ENCODE data around the gene MAML2.
A peak's percentile ranks its signal among the peaks of the same experiment; 100 is the strongest.
"Not testable (repeated sequence)": the region's sequence is repeated elsewhere in the genome, so short reads cannot be mapped to it uniquely, and the experiment has no call there.

MAML2 gene

DNA sequence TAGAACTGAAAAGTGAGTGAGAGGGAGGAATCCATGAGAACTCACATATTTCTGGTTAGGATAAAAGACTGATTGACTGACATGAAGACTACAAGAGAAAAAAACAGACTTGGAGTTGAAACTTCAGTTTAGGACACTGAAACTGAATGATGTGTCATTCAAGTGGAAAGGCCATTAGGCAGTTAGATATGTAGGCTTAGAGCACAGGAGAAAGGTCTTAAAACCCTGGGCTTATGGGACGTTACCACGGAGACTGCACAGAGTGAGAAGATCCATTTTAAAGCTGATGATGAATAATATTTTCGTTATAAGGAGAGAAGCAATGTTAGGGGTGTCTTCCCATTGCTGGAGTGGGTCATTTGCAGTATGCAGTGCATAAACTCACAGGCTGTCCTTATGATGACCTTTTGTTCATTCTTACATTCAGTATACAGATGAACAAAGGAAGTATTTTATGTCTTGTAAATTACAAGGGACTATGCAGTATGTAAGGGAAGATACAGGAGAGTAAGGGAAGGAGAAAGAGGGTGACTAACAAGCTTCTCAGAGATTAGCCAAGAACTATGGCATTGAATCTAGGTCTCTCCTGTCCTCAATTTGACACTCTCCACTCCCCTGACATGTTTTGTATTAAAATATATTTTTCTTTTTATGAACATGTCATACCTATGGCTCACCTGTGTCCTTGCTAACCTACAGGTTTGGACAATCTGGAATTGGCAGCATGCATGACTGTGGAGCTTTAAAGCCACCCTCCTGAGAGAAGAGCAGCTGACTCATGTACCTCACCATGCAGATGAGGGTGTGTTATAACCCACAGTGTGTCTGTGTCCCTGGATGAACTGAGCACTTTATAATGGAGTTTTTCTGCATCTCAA lies 63.7 kb downstream of the MAML2 start:
- 77 to 93% methylated on average over 2 to 3 of the region's 3 CpGs for WGBS, 2 experiments (ENCODE audit: insufficient coverage in 2 of 2)
- H3K27ac ChIP-seq (ENCODE audit: low read depth, low read length, severe bottlenecking): peak overlapping the region; percentile 13
- H3K4me1 ChIP-seq (ENCODE audit: control insufficient read depth, insufficient read depth, low read length, poor library complexity, severe bottlenecking): peaks cover 44% of the 10 kb centered on the region
- no peak overlapping the region for H3K4me3 ChIP-seq (ENCODE audit: extremely low read depth, insufficient read depth, low read length, poor library complexity, severe bottlenecking)
- H3K36me3 ChIP-seq (ENCODE audit: control insufficient read depth, insufficient read depth, low read length): peaks cover 6% of the 10 kb centered on the region
- no peaks in the 10 kb centered on the region for H3K9me3 ChIP-seq (ENCODE audit: control insufficient read depth, low read length)

- no peak overlapping the region for H3K4me3 ChIP-seq (ENCODE audit: extremely low read depth, insufficient read depth, low read length, poor library complexity, severe bottlenecking)
- H3K4me1 ChIP-seq (ENCODE audit: control insufficient read depth, insufficient read depth, low read length, poor library complexity, severe bottlenecking): peaks cover 44% of the 10 kb centered on the region
- peak overlapping the region; percentile 13 for H3K27ac ChIP-seq (ENCODE audit: low read depth, low read length, severe bottlenecking)
- H3K9me3 ChIP-seq (ENCODE audit: control insufficient read depth, low read length): no peaks in the 10 kb centered on the region
- H3K36me3 ChIP-seq (ENCODE audit: control insufficient read depth, insufficient read depth, low read length): peaks cover 6% of the 10 kb centered on the region
- 91 to 96% methylated on average over 3 to 4 of the region's 6 CpGs for WGBS, 2 experiments (ENCODE audit: insufficient coverage in 2 of 2)
These were observed 64.7 kb downstream of the MAML2 start for GRCh38 chr11:96278039-96278897.

- Histone ChIP-seq H3K4me1 (ENCODE audit: control insufficient read depth, insufficient read depth, low read length, poor library complexity, severe bottlenecking) (peaks cover 44% of the 10 kb centered on the region), H3K27ac (ENCODE audit: low read depth, low read length, severe bottlenecking) (no peak overlapping the region), H3K4me3 (ENCODE audit: extremely low read depth, insufficient read depth, low read length, poor library complexity, severe bottlenecking) (no peak overlapping the region), H3K36me3 (ENCODE audit: control insufficient read depth, insufficient read depth, low read length) (peaks cover 6% of the 10 kb centered on the region), H3K9me3 (ENCODE audit: control insufficient read depth, low read length) (no peaks in the 10 kb centered on the region)
These were observed 65.3 kb downstream of the MAML2 start for GRCh38 chr11:96277696-96278038.

GRCh38 chr11:96276836-96277235 lies 66.2 kb downstream of the MAML2 start:
- peak overlapping the region; percentile 85 for H3K27ac ChIP-seq (ENCODE audit: low read depth, low read length, severe bottlenecking)
- peaks cover 44% of the 10 kb centered on the region for H3K4me1 ChIP-seq (ENCODE audit: control insufficient read depth, insufficient read depth, low read length, poor library complexity, severe bottlenecking)
- H3K4me3 ChIP-seq (ENCODE audit: extremely low read depth, insufficient read depth, low read length, poor library complexity, severe bottlenecking): no peak overlapping the region
- WGBS, 2 experiments (ENCODE audit: insufficient coverage in 2 of 2): 60 to 100% methylated on average over 1 to 2 of the region's 5 CpGs
- peaks cover 13% of the 10 kb centered on the region for H3K36me3 ChIP-seq (ENCODE audit: control insufficient read depth, insufficient read depth, low read length)
- no peaks in the 10 kb centered on the region for H3K9me3 ChIP-seq (ENCODE audit: control insufficient read depth, low read length)

DNA sequence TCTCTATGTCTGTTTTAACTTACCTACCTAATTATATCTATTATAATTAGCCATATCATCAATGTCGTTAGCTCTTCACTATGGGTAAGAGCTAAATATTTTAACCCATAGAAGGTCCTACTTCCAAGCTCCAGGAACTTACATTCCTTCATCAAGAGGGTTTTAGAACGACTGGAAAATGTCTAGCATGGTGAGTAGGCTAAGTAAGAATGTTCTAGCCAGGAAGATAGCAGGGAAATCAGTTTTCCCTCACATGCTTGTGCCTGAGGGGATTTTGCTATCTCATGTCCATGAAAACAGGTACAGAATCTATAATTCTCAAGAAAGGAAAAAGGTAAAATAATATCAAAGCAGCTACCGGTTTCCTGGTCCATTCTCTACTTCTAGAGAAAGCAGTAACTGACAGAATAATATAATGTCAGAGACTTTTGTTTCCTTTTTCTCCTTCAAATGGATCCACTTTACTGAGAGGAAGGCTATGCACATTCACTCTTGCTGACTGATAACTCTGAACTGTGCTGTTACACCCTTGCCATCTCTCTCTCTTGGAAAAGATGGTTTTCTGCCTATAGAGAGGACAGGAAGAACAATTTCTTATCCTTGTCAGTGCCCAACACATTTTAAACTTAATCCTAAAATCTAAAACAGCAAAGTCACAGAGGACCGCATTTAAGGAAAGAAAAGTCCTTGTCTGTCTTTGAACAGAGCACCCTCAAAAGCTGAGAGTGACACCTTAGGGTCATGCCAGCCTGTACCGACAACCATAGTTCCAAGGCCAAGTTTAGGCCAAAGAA lies 67.0 kb downstream of the MAML2 start:
- H3K4me3 ChIP-seq (ENCODE audit: extremely low read depth, insufficient read depth, low read length, poor library complexity, severe bottlenecking): no peak overlapping the region
- peaks cover 14% of the 10 kb centered on the region for H3K36me3 ChIP-seq (ENCODE audit: control insufficient read depth, insufficient read depth, low read length)
- no peaks in the 10 kb centered on the region for H3K9me3 ChIP-seq (ENCODE audit: control insufficient read depth, low read length)
- peaks cover 44% of the 10 kb centered on the region for H3K4me1 ChIP-seq (ENCODE audit: control insufficient read depth, insufficient read depth, low read length, poor library complexity, severe bottlenecking)
- 76 to 92% methylated on average over 3 of the region's 5 CpGs for WGBS, 2 experiments (ENCODE audit: insufficient coverage in 2 of 2)
- H3K27ac ChIP-seq (ENCODE audit: low read depth, low read length, severe bottlenecking): peak overlapping the region; percentile 85

DNA sequence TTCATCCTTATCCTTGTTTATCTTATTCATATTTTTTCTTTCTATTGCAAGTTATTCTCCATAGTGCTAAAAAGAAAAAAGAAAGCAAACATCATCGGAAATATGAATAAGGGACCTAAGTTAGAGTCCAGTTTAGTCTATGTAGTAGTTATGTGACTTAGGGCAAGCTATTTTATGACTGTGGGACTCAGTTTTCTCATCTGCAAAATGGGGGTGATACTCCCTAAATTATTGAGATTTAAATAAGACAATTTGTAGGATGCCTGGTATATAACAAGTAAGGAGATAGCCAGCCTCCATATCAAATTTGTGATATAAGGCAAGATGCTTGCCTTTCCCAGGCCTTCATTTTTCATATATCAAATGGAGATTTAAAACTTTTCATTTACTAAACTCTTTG lies 69.5 kb downstream of the MAML2 start:
- H3K27ac ChIP-seq (ENCODE audit: low read depth, low read length, severe bottlenecking): no peak overlapping the region
- 100% methylated on average over 1 of the region's 1 CpG for WGBS, 2 experiments (ENCODE audit: insufficient coverage in 2 of 2)
- H3K4me3 ChIP-seq (ENCODE audit: extremely low read depth, insufficient read depth, low read length, poor library complexity, severe bottlenecking): no peak overlapping the region
- H3K9me3 ChIP-seq (ENCODE audit: control insufficient read depth, low read length): peaks cover 6% of the 10 kb centered on the region
- H3K4me1 ChIP-seq (ENCODE audit: control insufficient read depth, insufficient read depth, low read length, poor library complexity, severe bottlenecking): peaks cover 23% of the 10 kb centered on the region
- H3K36me3 ChIP-seq (ENCODE audit: control insufficient read depth, insufficient read depth, low read length): peaks cover 30% of the 10 kb centered on the region

GRCh38 chr11:96272529-96273222 lies 70.3 kb downstream of the MAML2 start:
- Histone ChIP-seq H3K9me3 (ENCODE audit: control insufficient read depth, low read length) (peaks cover 6% of the 10 kb centered on the region), H3K4me3 (ENCODE audit: extremely low read depth, insufficient read depth, low read length, poor library complexity, severe bottlenecking) (no peak overlapping the region), H3K4me1 (ENCODE audit: control insufficient read depth, insufficient read depth, low read length, poor library complexity, severe bottlenecking) (peaks cover 17% of the 10 kb centered on the region), H3K36me3 (ENCODE audit: control insufficient read depth, insufficient read depth, low read length) (peaks cover 33% of the 10 kb centered on the region), H3K27ac (ENCODE audit: low read depth, low read length, severe bottlenecking) (no peak overlapping the region)
- WGBS, 2 experiments (ENCODE audit: insufficient coverage in 2 of 2): 63 to 80% methylated on average over 1 to 2 of the region's 3 CpGs

DNA sequence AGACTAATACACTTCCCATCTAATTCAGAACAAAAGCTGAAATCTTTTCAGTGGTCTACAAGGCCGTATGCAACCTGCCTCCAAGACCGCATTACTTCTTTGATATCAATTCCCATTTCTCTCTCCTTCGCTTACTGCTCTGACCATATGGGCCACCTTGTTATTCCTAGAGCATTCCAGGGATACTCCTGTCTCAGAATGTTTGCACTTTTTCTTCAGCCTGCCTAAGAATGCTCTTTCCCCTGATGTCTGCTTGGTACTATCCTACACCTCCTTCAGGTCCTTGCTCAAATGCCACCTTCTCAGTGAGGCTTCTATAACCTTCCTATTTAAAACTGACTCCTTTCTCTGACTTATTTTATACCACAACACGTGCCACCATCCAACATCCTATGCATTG lies 71.2 kb downstream of the MAML2 start:
- no peak overlapping the region for H3K27ac ChIP-seq (ENCODE audit: low read depth, low read length, severe bottlenecking)
- peaks cover 11% of the 10 kb centered on the region for H3K4me1 ChIP-seq (ENCODE audit: control insufficient read depth, insufficient read depth, low read length, poor library complexity, severe bottlenecking)
- peaks cover 33% of the 10 kb centered on the region for H3K36me3 ChIP-seq (ENCODE audit: control insufficient read depth, insufficient read depth, low read length)
- no peak overlapping the region for H3K4me3 ChIP-seq (ENCODE audit: extremely low read depth, insufficient read depth, low read length, poor library complexity, severe bottlenecking)
- 93 to 95% methylated on average over 3 of the region's 4 CpGs for WGBS, 2 experiments (ENCODE audit: insufficient coverage in 2 of 2)
- peaks cover 6% of the 10 kb centered on the region for H3K9me3 ChIP-seq (ENCODE audit: control insufficient read depth, low read length)

GRCh38 chr11:96271352-96271751 lies 71.6 kb downstream of the MAML2 start:
- not testable (repeated sequence) for H3K4me3 ChIP-seq (ENCODE audit: extremely low read depth, insufficient read depth, low read length, poor library complexity, severe bottlenecking); H3K27ac ChIP-seq (ENCODE audit: low read depth, low read length, severe bottlenecking); H3K9me3 ChIP-seq (ENCODE audit: control insufficient read depth, low read length); H3K4me1 ChIP-seq (ENCODE audit: control insufficient read depth, insufficient read depth, low read length, poor library complexity, severe bottlenecking)
- peaks cover 33% of the 10 kb centered on the region for H3K36me3 ChIP-seq (ENCODE audit: control insufficient read depth, insufficient read depth, low read length)

DNA sequence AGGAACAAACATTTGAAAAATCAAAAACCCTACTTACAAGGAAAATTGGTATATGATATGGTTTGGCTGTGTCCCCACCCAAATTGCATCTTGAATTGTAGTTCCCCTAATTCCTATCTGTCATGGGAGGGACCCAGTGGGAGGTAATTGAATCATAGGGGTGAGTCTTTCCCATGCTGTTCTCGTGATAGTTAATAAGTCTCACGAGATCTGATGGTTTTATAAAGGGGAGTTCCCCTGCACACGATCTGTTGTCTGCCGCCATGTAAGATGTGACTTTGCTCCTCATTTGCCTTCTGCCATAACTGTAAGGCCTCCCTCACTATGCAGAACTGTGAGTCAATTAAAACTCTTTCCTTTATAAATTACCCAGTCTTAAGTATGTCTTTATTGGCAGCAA lies 74.5 kb downstream of the MAML2 start:
- Histone ChIP-seq H3K36me3 (ENCODE audit: control insufficient read depth, insufficient read depth, low read length) (peaks cover 33% of the 10 kb centered on the region), H3K4me1 (ENCODE audit: control insufficient read depth, insufficient read depth, low read length, poor library complexity, severe bottlenecking) (peaks cover 23% of the 10 kb centered on the region)
- not testable (repeated sequence) for H3K9me3 ChIP-seq (ENCODE audit: control insufficient read depth, low read length); H3K4me3 ChIP-seq (ENCODE audit: extremely low read depth, insufficient read depth, low read length, poor library complexity, severe bottlenecking); H3K27ac ChIP-seq (ENCODE audit: low read depth, low read length, severe bottlenecking)
- 90% methylated on average over 2 of the region's 4 CpGs; no CpG with 5 or more reads in 1 of the 2 experiments for WGBS, 2 experiments (ENCODE audit: insufficient coverage in 2 of 2)

All from mesodermal cell (in vitro differentiated cells).